ENCODE data around the gene CATSPERD. TPM values are rescaled to one million over a fixed set of nuclear protein-coding genes. Genes with fewer than 3 reads are reported as not detected.
"Not testable (repeated sequence)": the region's sequence is repeated elsewhere in the genome, so short reads cannot be mapped to it uniquely, and the experiment has no call there.

The CATSPERD gene
- total RNA-seq, 2 donors from 2014 or later: not detected

DNA sequence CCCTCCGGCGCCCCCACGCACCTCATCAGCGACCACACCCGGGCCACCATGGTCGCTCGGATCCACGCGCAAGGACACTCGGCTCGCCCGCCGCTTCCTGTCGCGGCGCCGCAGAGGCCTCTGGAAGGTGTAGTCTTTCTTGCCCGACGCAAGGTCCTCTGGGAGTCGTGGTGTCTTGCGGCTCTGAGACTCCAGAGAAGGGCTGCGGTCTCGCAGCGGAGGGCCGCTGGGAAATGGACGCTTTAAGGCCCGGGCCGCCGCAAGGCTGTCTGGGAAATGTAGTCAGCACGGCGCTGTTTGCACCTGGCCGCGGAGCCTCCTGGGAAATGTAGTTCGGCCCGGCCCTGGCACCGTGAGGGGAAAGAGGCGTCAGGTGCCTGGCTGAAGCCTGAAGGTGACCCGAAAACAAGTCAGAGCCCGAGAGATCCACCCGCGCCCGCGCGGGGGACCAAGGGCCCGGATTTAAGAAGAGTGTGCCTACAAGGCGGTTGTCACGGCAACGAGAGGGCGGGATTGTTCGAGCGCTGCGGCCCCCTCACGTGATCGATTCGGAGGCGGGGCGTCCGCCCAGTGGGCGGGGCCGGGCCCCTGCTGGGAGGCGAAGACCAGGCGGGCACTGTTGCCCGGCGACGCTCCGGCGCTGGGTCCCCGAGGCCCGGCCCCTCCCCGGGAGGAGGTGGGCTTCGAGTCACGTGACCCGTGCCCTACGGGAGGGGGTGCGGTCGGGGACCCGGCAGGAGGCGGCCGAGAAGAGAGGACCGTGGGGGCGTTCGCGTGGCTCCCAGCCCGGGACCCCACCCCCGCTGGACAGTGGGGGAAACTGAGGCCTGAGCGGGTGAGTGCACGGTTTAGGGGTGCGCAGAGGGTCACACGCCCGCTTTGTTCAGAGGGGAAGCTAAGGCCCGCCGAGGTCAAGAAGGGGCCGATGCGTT lies 39.7 kb upstream of the CATSPERD start, which contains the start of the genes HSD11B1L and MICOS13:
TSS of gene HSD11B1L (plus strand) at position 591 of the 932 bp plus-strand sequence. CDS start 3,806 bp downstream, outside the sequence.
TSS of gene MICOS13 (minus strand) at position 80 of the 932 bp plus-strand sequence. CDS start at position 50, 30 bp downstream.
- Mint-ChIP-seq H3K4me3 (peak within 1 kb of the TSS; percentile 81 to 99), H3K27ac (peak within 1 kb of the TSS; percentile 86), H3K9me3 (peaks cover 0 to 3% of the 10 kb centered on the region in 2 donors), H3K36me3 (ENCODE audit: insufficient read depth in 2 of 2) (peaks cover 0 to 3% of the 10 kb centered on the region in 2 donors), H3K4me1 (ENCODE audit: low read depth) (peaks cover 32% of the 10 kb centered on the region), H3K27me3 (ENCODE audit: low read depth) (no peaks in the 10 kb centered on the region)
- ATAC-seq (replicated peaks in 1 of 2) (peak; percentile 95 to 96), DNase-seq (peak; percentile 98 to 99)

DNA sequence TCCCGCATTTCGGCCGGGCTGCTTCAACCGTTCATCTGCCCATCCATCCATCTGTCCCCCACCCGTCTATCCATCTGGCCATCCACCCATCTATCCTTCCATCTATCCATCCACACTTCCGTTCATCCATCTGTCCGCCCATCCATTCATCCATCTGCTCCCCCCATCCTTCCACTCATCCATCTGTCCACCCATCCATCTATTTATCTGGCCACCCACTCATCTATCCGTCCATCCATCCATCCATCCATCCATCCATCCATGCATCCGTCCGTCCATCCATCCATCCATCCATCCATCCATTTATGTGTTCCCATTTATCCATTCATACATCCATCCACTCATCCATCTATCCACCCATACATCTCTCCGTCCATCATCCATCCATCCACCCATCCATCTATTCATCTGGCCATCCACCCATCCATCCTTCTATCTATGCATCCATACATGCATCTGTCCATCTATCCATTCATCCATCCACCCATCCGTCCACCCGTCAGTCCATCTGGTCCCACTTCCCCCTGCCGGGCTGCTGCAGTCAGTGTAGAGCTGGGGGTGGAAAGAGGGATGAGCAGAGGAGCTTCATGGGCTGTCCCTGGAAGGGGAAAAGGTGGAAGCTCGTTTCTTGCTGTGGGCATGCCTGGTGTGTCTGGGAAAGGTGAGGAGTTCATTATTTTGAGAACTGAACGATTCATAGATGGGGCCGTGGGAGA lies 38.9 kb upstream of the CATSPERD start:
- Mint-ChIP-seq H3K27me3 (ENCODE audit: low read depth) (no peaks in the 10 kb centered on the region), H3K9me3 (peaks cover 0 to 3% of the 10 kb centered on the region in 2 donors), H3K4me1 (ENCODE audit: low read depth) (peaks cover 40% of the 10 kb centered on the region), H3K27ac (peak overlapping the region; percentile 2), H3K36me3 (ENCODE audit: insufficient read depth in 2 of 2) (peaks cover 0 to 3% of the 10 kb centered on the region in 2 donors), H3K4me3 (peak overlapping the region; percentile 67 to 69)
- ATAC-seq (replicated peaks in 1 of 2) (no peak), DNase-seq (no peak)

DNA sequence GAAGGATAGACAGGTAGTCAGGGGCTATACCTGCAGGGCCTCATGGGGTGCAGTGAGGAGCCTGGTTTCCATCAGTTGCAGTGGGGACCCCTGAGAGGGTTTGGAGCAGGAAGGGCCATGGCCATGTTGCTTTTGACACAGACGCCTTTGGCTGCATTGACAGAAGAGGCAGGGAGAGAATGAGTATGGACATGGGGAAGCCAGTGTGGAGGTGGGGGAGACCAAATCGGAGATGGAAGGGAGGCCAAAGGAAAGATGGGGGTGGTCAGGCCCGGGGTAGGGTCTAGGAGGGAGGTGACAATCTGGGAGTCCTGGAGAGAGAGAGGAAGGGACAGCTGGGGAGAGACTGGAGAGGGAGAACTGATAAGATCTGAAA lies 38.3 kb upstream of the CATSPERD start:
- Mint-ChIP-seq H3K27ac (peak overlapping the region; percentile 2), H3K4me3 (peak overlapping the region; percentile 67 to 69), H3K36me3 (ENCODE audit: insufficient read depth in 2 of 2) (peaks cover 0 to 3% of the 10 kb centered on the region in 2 donors), H3K9me3 (peaks cover 0 to 3% of the 10 kb centered on the region in 2 donors), H3K27me3 (ENCODE audit: low read depth) (no peaks in the 10 kb centered on the region), H3K4me1 (ENCODE audit: low read depth) (peaks cover 41% of the 10 kb centered on the region)
- no peak for ATAC-seq (replicated peaks in 1 of 2)
- no peak for DNase-seq

DNA sequence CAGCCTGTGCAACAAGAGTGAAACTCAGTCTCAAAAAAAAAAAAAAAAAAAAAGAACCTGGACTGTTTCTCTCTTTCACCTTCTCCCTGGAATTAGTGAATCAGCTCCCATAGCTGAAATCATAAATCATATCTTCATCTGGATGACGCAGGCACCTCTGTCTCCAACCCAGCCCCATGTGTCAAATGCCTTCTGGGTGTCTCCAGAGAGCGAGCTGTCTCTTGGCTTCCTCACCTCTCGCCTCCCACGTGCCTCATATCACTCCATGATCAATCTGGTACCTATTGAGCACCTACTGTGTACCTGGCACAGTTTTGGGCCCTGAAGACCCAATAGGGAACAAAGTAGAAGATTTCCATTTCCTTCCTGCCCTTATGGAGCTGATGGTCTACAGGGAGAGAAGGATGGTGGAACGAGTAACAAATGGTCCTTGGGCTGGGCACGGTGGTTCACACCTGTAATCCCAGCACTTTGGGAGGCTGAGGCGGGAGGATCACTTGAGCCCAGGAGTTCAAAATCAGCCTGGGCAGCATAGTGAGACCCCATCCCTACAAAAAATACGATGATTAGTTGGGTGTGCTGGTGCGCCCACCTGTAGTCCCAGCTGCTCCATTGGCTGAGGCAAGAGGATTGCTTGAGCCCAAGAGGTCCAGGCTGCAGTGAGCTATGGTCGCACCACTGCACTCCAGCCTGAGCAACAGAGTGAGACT lies 37.1 kb upstream of the CATSPERD start:
- Mint-ChIP-seq H3K36me3 (ENCODE audit: insufficient read depth in 2 of 2) (peaks cover 0 to 3% of the 10 kb centered on the region in 2 donors), H3K27me3 (ENCODE audit: low read depth) (no peaks in the 10 kb centered on the region), H3K27ac (peak overlapping the region; percentile 31), H3K4me3 (no peak overlapping the region), H3K9me3 (peaks cover 0 to 3% of the 10 kb centered on the region in 2 donors), H3K4me1 (ENCODE audit: low read depth) (peaks cover 45% of the 10 kb centered on the region)
- ATAC-seq (replicated peaks in 1 of 2) (no peak), DNase-seq (no peak)

DNA sequence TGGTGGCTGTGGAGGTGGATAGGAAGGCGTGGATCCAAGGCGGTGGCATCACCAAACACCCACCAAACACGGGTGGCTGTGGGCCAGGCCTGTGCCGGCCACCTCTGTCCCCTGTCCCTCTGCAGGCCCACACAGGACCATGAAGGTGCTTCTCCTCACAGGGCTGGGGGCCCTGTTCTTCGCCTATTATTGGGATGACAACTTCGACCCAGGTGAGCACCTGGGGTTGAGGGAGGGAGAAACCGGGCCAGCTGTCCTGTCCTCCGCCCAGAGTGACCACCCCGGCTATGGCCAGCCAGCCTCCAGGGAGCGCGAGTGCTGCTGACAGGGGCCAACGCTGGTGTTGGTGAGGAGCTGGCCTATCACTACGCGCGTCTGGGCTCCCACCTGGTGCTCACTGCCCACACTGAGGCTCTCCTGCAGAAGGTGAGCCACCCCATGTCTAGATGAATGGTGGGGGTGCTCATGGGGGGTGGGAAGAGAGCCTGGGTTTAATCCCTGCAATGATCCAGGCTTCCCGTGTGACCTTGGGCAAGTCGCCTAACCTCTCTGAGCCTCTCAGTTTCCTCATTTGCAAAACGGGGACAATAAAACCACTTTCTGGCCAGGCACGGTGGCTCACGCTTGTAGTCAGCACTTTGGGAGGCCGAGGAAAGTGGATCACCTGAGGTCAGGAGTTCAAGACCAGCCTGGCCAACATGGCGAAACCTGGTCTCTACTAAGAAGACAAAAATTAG lies 35.6 kb upstream of the CATSPERD start:
- no peak overlapping the region for H3K27ac Mint-ChIP-seq

DNA sequence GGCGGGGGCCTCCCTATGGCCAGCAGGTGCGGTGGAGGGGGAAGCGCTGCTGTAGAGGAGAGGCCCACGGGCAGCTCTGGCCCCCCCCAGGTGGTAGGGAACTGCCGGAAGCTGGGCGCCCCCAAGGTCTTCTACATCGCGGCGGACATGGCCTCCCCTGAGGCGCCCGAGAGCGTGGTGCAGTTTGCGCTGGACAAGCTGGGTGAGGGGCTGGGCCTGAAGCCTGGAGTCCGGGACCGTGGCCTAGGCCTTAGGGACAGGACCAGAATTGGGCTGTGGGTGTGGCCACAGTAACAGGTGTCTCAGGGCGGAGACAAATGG lies 34.2 kb upstream of the CATSPERD start:
- H3K36me3 Mint-ChIP-seq (ENCODE audit: insufficient read depth in 2 of 2): peaks cover 4 to 11% of the 10 kb centered on the region in 2 donors
- H3K4me1 Mint-ChIP-seq (ENCODE audit: low read depth): peaks cover 41% of the 10 kb centered on the region
- ATAC-seq (replicated peaks in 1 of 2): no peak
- peaks cover 0 to 3% of the 10 kb centered on the region in 2 donors for H3K9me3 Mint-ChIP-seq
- no peak overlapping the region for H3K27ac Mint-ChIP-seq
- no peak for DNase-seq
- no peaks in the 10 kb centered on the region for H3K27me3 Mint-ChIP-seq (ENCODE audit: low read depth)
- peak overlapping the region; percentile 85 to 88 for H3K4me3 Mint-ChIP-seq

More for the DNA sequence above, 35.6 kb upstream of the CATSPERD start:
- no peak for ATAC-seq (replicated peaks in 1 of 2)
- no peak for DNase-seq
- no peaks in the 10 kb centered on the region for H3K27me3 Mint-ChIP-seq (ENCODE audit: low read depth)
- peaks cover 0 to 2% of the 10 kb centered on the region in 2 donors for H3K36me3 Mint-ChIP-seq (ENCODE audit: insufficient read depth in 2 of 2)
- peaks cover 40% of the 10 kb centered on the region for H3K4me1 Mint-ChIP-seq (ENCODE audit: low read depth)
- no peak overlapping the region for H3K4me3 Mint-ChIP-seq
- peaks cover 0 to 3% of the 10 kb centered on the region in 2 donors for H3K9me3 Mint-ChIP-seq

DNA sequence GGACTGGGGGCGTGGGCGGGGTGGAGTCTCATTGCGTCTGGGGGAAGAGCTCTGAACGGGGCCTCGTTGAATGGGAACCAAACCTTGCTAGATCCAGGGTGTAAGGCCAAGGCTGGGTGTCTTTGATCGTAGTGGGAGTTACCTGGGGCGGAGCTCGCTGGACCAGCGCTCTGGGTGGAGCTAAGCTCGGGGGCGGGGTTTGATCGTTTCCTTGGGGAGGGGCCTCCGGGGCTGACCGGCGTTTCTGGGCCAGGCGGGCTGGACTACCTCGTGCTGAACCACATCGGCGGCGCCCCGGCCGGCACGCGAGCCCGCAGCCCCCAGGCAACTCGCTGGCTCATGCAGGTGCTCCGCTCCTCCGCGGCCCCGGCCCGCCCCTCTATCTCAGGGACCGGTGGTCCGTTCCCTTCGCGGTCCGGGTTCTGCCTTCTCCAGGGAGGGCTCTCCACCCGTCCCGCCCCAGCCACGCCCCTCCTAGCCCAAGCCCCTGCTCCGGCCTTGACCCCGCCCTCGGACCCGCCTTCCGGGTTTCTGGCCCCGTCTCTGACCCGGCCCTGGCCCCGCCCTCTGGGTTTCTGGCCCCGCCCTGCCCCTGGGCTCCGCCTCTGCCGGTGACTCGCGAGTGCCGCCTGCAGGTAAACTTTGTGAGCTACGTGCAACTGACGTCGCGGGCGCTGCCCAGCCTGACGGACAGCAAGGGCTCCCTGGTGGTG lies 33.6 kb upstream of the CATSPERD start:
- peak overlapping the region; percentile 40 for H3K27ac Mint-ChIP-seq
- DNase-seq (peak; percentile 100), ATAC-seq (replicated peaks in 1 of 2) (peak; percentile 74 to 75)
- peaks cover 36% of the 10 kb centered on the region for H3K4me1 Mint-ChIP-seq (ENCODE audit: low read depth)
- peak overlapping the region; percentile 85 to 88 for H3K4me3 Mint-ChIP-seq
- peaks cover 4 to 11% of the 10 kb centered on the region in 2 donors for H3K36me3 Mint-ChIP-seq (ENCODE audit: insufficient read depth in 2 of 2)
- no peaks in the 10 kb centered on the region for H3K27me3 Mint-ChIP-seq (ENCODE audit: low read depth)
- H3K9me3 Mint-ChIP-seq: no peaks in the 10 kb centered on the region

DNA sequence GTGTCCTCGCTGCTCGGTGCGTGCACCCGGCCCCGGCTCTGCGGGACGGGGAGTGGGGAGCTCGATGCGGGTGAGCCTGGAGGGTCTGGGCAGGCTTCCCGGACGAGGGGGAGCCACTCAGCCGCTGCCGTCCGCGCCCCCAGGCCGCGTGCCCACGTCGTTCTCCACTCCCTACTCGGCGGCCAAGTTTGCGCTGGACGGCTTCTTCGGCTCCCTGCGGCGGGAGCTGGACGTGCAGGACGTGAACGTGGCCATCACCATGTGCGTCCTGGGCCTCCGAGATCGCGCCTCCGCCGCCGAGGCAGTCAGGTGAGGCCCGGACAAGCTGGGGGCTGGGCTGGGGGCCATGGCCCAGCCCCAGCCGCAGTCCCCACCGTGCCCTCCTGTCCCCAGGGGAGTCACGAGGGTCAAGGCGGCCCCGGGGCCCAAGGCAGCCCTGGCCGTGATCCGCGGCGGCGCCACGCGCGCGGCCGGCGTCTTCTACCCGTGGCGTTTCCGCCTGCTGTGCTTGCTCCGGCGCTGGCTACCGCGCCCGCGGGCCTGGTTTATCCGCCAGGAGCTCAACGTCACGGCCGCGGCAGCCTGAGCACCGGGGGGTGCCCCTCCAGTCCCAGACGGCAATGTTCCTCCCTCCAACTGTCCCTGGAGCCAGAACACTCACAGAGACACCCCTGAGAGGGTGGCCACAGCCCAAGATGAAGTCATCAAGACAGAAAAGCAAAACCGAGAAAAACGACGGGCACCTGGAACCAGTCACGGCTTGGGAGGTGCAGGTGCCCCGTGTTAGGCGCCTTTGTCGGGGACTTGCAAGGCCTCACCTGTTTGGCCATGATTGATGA lies 32.9 kb upstream of the CATSPERD start:
- Mint-ChIP-seq H3K27me3 (ENCODE audit: low read depth) (no peaks in the 10 kb centered on the region), H3K4me3 (peak overlapping the region; percentile 85 to 88), H3K27ac (peak overlapping the region; percentile 19), H3K36me3 (ENCODE audit: insufficient read depth in 2 of 2) (peaks cover 4 to 11% of the 10 kb centered on the region in 2 donors), H3K9me3 (no peaks in the 10 kb centered on the region), H3K4me1 (ENCODE audit: low read depth) (peaks cover 40% of the 10 kb centered on the region)
- DNase-seq: no peak
- ATAC-seq (replicated peaks in 1 of 2): no peak

DNA sequence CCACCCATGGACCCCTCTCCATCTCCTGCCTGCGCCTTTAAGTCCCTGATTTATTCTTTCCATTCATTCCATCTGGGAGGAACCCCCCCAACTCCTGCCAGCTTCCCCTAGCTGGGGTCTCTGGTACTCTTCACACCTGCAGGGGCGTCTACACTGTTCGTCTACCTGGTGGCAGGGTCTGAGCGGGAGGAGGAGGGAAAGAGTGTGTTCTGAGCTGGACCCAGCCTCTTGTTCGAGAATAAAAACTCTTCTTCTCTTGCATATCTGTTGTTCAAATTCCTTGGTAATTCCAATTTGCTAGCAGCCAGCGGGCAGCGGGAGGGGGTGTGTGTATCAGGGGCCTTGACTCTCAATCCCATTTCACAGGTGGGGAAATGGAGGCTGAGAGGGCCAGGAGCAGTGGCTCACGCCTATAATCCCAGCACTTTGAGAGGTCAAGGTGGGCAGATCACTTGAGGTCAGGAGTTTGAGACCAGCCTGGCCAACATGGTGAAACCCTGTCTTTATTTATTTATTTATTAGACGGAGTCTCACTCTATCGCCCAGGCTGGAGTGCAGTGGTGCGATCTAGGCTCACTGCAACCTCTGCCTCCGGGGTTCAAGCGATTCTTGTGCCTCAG lies 32.1 kb upstream of the CATSPERD start:
- peak overlapping the region; percentile 83 for H3K27ac Mint-ChIP-seq

DNA sequence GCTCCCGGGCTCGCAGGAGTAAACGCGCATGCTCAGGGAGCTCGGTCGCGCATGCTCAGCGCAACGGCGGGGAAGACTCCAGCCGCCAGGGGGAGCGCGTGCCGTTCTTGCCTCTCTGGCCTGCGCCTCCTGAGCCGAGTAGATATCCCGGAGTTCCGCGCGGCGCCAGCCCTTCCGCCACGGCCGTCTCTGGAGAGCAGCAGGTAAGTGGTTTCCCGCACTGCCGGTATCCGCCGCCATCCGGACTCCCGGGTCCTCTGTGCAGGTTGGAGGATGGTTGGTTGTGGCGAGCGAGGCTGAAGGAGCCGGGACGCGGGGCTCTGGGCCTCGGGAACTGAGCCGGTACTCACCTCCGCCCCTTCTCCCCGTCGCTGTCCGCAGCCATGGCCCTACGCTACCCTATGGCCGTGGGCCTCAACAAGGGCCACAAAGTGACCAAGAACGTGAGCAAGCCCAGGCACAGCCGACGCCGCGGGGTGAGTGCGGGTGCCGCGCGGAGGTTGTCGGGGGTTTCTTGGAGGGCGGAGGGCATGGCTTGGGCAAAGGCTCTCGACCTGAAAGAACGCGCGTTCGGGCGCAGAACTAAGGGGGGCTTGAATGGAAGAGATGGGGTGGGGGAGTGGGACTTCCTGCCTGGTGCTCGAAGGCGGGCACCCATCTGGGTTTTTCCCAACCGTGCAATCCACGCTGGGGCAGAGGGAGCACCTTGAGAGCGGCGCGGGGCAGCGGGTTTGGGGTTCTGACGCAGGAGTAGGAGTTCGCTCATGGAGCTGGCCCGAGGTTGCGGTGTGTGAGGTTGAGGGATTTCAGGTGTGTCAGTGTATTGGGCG lies 30.1 kb upstream of the CATSPERD start, which contains the start of gene RPL36:
TSS of gene RPL36 (plus strand) at position 171 of the 830 bp plus-strand sequence. CDS start at position 384, 213 bp downstream.
- H3K36me3 Mint-ChIP-seq (ENCODE audit: insufficient read depth in 2 of 2): peaks cover 8 to 15% of the 10 kb centered on the region in 2 donors
- H3K4me1 Mint-ChIP-seq (ENCODE audit: low read depth): peaks cover 48% of the 10 kb centered on the region
- H3K9me3 Mint-ChIP-seq: no peaks in the 10 kb centered on the region
- H3K27me3 Mint-ChIP-seq (ENCODE audit: low read depth): no peaks in the 10 kb centered on the region
- DNase-seq: peak; percentile 99 to 100
- peak within 1 kb of the TSS; percentile 93 for H3K27ac Mint-ChIP-seq
- H3K4me3 Mint-ChIP-seq: peak within 1 kb of the TSS; percentile 95 to 99
- peak; percentile 49 to 54 for ATAC-seq (replicated peaks in 1 of 2)

More for the DNA sequence above, 32.1 kb upstream of the CATSPERD start:
- DNase-seq; H3K9me3 Mint-ChIP-seq; H3K27me3 Mint-ChIP-seq (ENCODE audit: low read depth); ATAC-seq (replicated peaks in 1 of 2): not testable (repeated sequence)
- peaks cover 4 to 12% of the 10 kb centered on the region in 2 donors for H3K36me3 Mint-ChIP-seq (ENCODE audit: insufficient read depth in 2 of 2)
- H3K4me1 Mint-ChIP-seq (ENCODE audit: low read depth): peaks cover 44% of the 10 kb centered on the region
- H3K4me3 Mint-ChIP-seq: peak overlapping the region; percentile 75 to 76

All from activated T-cell treated with anti-CD3 and anti-CD28 coated beads, Interleukin-2, amount 50 U/mL, for 72 hours (primary cell).